ENCODE measurements around the gene CCR9.

Gene CCR9

DNA sequence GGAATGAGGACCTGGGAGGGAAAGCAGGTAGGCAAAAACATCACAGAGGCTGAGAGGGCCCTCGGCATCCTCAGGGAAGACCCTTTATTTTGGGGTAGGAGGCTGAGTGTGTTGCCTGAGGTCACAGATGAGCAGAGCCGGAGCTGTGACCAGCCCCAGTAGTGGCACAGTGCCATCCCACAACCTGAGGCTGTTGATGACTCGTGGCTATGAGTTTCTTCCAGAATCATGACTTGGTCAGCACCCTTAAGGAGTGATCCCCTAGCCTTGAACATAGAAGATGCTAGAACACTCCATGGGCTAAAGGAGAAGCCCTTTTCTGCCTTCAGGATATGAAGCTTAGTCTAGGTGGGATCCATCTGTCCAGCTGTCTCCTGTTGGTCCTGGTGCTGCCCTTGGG is 37.4 kb downstream of the CCR9 start:
- Histone ChIP-seq H3K9me3 (ENCODE audit: insufficient read depth, low read depth, low read length) (no peaks in the 10 kb centered on the region), H3K9ac (ENCODE audit: low read depth, low read length, poor library complexity, severe bottlenecking) (no peak overlapping the region), H3K4me1 (ENCODE audit: insufficient read depth, low read length, poor library complexity, severe bottlenecking) (peaks cover 11% of the 10 kb centered on the region), H3K9me2 (replicated peaks; ENCODE audit: low read depth, low read length) (no peaks in the 10 kb centered on the region), H3K79me2 (ENCODE audit: insufficient read depth, low read length) (no peaks in the 10 kb centered on the region), H3K27me3 (ENCODE audit: insufficient read depth, low read length, poor library complexity, severe bottlenecking) (no peaks in the 10 kb centered on the region), H3K4me3 (ENCODE audit: low read length, poor library complexity, severe bottlenecking) (no peak overlapping the region), H3K4me2 (ENCODE audit: low read depth, low read length, poor library complexity, severe bottlenecking) (no peak overlapping the region), H2AFZ (ENCODE audit: low read length) (no peak overlapping the region), H4K20me1 (ENCODE audit: insufficient read depth, low read length, poor library complexity, severe bottlenecking) (no peaks in the 10 kb centered on the region), H3F3A (ENCODE audit: low read depth) (no peaks in the 10 kb centered on the region), H3K36me3 (ENCODE audit: insufficient read depth, low read length) (peaks cover 35% of the 10 kb centered on the region; the same call in 1 of the 2 replicates)
- TF ChIP-seq, protein P1, sequence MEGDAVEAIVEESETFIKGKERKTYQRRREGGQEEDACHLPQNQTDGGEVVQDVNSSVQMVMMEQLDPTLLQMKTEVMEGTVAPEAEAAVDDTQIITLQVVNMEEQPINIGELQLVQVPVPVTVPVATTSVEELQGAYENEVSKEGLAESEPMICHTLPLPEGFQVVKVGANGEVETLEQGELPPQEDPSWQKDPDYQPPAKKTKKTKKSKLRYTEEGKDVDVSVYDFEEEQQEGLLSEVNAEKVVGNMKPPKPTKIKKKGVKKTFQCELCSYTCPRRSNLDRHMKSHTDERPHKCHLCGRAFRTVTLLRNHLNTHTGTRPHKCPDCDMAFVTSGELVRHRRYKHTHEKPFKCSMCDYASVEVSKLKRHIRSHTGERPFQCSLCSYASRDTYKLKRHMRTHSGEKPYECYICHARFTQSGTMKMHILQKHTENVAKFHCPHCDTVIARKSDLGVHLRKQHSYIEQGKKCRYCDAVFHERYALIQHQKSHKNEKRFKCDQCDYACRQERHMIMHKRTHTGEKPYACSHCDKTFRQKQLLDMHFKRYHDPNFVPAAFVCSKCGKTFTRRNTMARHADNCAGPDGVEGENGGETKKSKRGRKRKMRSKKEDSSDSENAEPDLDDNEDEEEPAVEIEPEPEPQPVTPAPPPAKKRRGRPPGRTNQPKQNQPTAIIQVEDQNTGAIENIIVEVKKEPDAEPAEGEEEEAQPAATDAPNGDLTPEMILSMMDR (conservative IDR thresholded peaks at IDR 0.05; ENCODE audit: low read length): no peak
- TF ChIP-seq EZH2phosphoT487 (IDR thresholded peaks at IDR 0.05; ENCODE audit: borderline replicate concordance): no peak

- no peak overlapping the region for H2AFZ ChIP-seq (ENCODE audit: low read length)
- H3F3A ChIP-seq (ENCODE audit: low read depth): no peaks in the 10 kb centered on the region
- TF ChIP-seq EZH2phosphoT487 (IDR thresholded peaks at IDR 0.05; ENCODE audit: borderline replicate concordance): no peak
- TF ChIP-seq, protein P1 (conservative IDR thresholded peaks at IDR 0.05; ENCODE audit: low read length): no peak
- peaks cover 49% of the 10 kb centered on the region; the same call in 1 of the 2 replicates for H3K36me3 ChIP-seq (ENCODE audit: insufficient read depth, low read length)
- no peaks in the 10 kb centered on the region for H3K9me2 ChIP-seq (replicated peaks; ENCODE audit: low read depth, low read length)
- no peaks in the 10 kb centered on the region for H3K79me2 ChIP-seq (ENCODE audit: insufficient read depth, low read length)
- peaks cover 3% of the 10 kb centered on the region for H3K4me1 ChIP-seq (ENCODE audit: insufficient read depth, low read length, poor library complexity, severe bottlenecking)
- H4K20me1 ChIP-seq (ENCODE audit: insufficient read depth, low read length, poor library complexity, severe bottlenecking): no peaks in the 10 kb centered on the region
- H3K27me3 ChIP-seq (ENCODE audit: insufficient read depth, low read length, poor library complexity, severe bottlenecking): no peaks in the 10 kb centered on the region
- H3K9me3 ChIP-seq (ENCODE audit: insufficient read depth, low read depth, low read length): no peaks in the 10 kb centered on the region
- no peak overlapping the region for H3K4me2 ChIP-seq (ENCODE audit: low read depth, low read length, poor library complexity, severe bottlenecking)
- H3K4me3 ChIP-seq (ENCODE audit: low read length, poor library complexity, severe bottlenecking): no peak overlapping the region
- no peak overlapping the region for H3K9ac ChIP-seq (ENCODE audit: low read depth, low read length, poor library complexity, severe bottlenecking)
These were observed 41.5 kb downstream of the CCR9 start for GRCh38 chr3:45927881-45928280.

DNA sequence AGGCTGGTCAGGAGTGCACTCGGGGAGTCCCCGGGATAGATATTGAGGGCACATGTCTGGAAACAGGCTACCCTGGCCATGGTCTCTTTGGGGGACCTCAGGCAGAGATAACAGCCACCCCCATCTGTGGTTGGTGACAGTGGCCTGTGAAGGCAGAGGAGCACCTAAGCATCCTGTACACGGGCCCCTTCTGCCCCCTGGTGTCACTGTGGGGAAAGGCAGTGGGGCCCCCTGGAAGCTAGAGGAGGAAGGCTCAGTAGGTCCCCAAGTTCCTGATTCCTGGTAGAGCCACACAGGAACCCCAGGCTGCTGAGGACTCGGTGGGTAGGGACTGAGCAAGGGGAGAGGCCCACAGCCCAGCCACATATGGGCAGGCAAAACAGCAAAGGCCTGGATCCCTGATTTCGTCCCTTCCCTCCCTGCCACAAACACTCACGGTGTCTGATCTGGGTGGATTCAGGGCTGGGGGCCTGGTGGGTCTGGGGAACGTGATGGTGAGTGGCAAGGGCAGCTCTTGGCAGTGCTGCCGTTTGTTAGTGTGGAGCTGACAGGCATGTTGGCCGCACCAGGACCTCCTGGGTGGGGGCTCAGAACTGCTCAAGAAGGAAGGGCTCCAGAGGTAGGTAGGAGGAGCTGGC is 42.8 kb downstream of the CCR9 start:
- H3F3A ChIP-seq (ENCODE audit: low read depth): no peaks in the 10 kb centered on the region
- no peaks in the 10 kb centered on the region for H3K9me2 ChIP-seq (replicated peaks; ENCODE audit: low read depth, low read length)
- H3K36me3 ChIP-seq (ENCODE audit: insufficient read depth, low read length): peaks cover 38% of the 10 kb centered on the region; the same call in 1 of the 2 replicates
- no peaks in the 10 kb centered on the region for H3K27me3 ChIP-seq (ENCODE audit: insufficient read depth, low read length, poor library complexity, severe bottlenecking)
- no peaks in the 10 kb centered on the region for H3K79me2 ChIP-seq (ENCODE audit: insufficient read depth, low read length)
- H3K4me2 ChIP-seq (ENCODE audit: low read depth, low read length, poor library complexity, severe bottlenecking): no peak overlapping the region
- no peaks in the 10 kb centered on the region for H3K9me3 ChIP-seq (ENCODE audit: insufficient read depth, low read depth, low read length)
- no peak overlapping the region for H3K9ac ChIP-seq (ENCODE audit: low read depth, low read length, poor library complexity, severe bottlenecking)
- H3K4me3 ChIP-seq (ENCODE audit: low read length, poor library complexity, severe bottlenecking): no peak overlapping the region
- H3K4me1 ChIP-seq (ENCODE audit: insufficient read depth, low read length, poor library complexity, severe bottlenecking): no peaks in the 10 kb centered on the region
- no peaks in the 10 kb centered on the region for H4K20me1 ChIP-seq (ENCODE audit: insufficient read depth, low read length, poor library complexity, severe bottlenecking)
- H2AFZ ChIP-seq (ENCODE audit: low read length): no peak overlapping the region
- no peak for TF ChIP-seq EZH2phosphoT487 (IDR thresholded peaks at IDR 0.05; ENCODE audit: borderline replicate concordance)
- TF ChIP-seq, protein P1 (conservative IDR thresholded peaks at IDR 0.05; ENCODE audit: low read length): peak; percentile 91

All from Loucy (cell line).